IPS DF 6.9 (cell line): Measurements from ENCODE around the gene CHKB.
"Not testable (repeated sequence)": the region's sequence is repeated elsewhere in the genome, so short reads cannot be mapped to it uniquely, and the experiment has no call there.

ENCODE experiments used
- DNase-seq: peaks from one replicate; pipeline ENCODE4 v3.0.0-alpha.2; 2013; ENCODE audit warnings: low read depth, low spot score
- H3K27ac ChIP-seq: one replicate; pipeline ENCODE4 v1.5.1; 2013; ENCODE audit warnings: low read length, control low read depth
- H3K27me3 ChIP-seq: 2 replicates; pipeline ENCODE4 v1.6.1; 2013; ENCODE audit warnings: mild to moderate bottlenecking, low read length; ENCODE audit not compliant: control insufficient read depth, insufficient read depth
- H3K36me3 ChIP-seq: 2 replicates; pipeline ENCODE4 v1.6.1; 2013; ENCODE audit warnings: low read length; ENCODE audit not compliant: control insufficient read depth, insufficient read depth
- H3K4me1 ChIP-seq: 2 replicates; pipeline ENCODE4 v1.6.1; 2013; ENCODE audit warnings: low read length; ENCODE audit not compliant: control insufficient read depth, insufficient read depth
- H3K4me3 ChIP-seq: 2 replicates; pipeline ENCODE4 v1.5.1; 2013; ENCODE audit warnings: mild to moderate bottlenecking, low read length
- H3K9me3 ChIP-seq: 2 replicates; pipeline ENCODE4 v1.6.1; 2013; ENCODE audit warnings: low read length, inconsistent platforms; ENCODE audit not compliant: control insufficient read depth, insufficient read depth
- WGBS: extraction: QIAGEN DNeasy Blood & Tissue Kit; methylation state at CpG from one replicate; pipeline ENCODE4 v1.1.7; 2013; ENCODE audit warnings: mixed read lengths, missing lambda C conversion rate; ENCODE audit not compliant: insufficient read length, insufficient coverage; 5-methylcytosine and 5-hydroxymethylcytosine counted together

Gene CHKB

GRCh38 chr22:50624347-50625130 lies 41.9 kb upstream of the CHKB start:
- no peaks in the 10 kb centered on the region for H3K36me3 ChIP-seq
- H3K4me3 ChIP-seq, result no peak overlapping the region
- no peak overlapping the region for H3K27ac ChIP-seq
- H3K27me3 ChIP-seq, result no peaks in the 10 kb centered on the region; the same call in 1 of the 2 replicates
- H3K4me1 ChIP-seq, result peaks cover 7% of the 10 kb centered on the region
- H3K9me3 ChIP-seq, result no peaks in the 10 kb centered on the region
- no CpG with 5 or more reads among the region's 16 CpGs for WGBS
- no peak for DNase-seq

DNA sequence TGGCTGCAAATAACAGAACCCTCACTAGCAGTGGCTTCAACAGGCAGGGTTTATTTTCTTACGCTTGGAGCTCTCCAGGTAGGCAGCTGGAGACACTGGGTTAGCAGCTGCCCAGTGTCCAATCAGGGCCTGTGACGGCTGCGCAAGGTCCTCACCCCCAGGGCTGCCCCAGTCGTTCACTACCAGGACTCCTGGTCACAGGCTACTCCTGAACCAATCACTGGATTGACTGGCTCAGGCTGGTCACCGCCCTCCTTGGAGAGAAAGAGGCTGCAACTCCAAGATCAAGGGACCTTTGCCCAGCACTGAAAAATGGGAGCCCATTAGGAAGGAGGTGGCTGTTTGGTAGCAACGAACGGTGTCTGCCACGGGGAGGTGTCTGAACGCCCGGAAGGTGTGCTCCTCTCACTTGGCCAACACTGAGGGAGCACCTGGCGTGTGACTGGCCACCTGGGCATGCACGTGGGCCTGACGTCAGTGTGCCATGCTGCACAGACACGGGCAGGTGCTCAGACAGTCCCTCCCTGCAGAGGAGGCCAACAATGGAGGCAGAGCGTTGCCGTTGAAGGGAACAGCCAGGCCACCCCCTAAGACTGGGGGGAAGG lies 40.2 kb upstream of the CHKB start:
- no peaks in the 10 kb centered on the region for H3K36me3 ChIP-seq
- no peaks in the 10 kb centered on the region for H3K9me3 ChIP-seq
- no peak overlapping the region for H3K4me3 ChIP-seq
- no peak for DNase-seq
- no peaks in the 10 kb centered on the region for H3K27me3 ChIP-seq
- WGBS, result no CpG with 5 or more reads among the region's 16 CpGs
- peaks cover 2% of the 10 kb centered on the region for H3K4me1 ChIP-seq
- no peak overlapping the region for H3K27ac ChIP-seq

GRCh38 chr22:50621948-50622722 lies 39.5 kb upstream of the CHKB start:
- Histone ChIP-seq H3K4me1 (peaks cover 2% of the 10 kb centered on the region), H3K9me3 (no peaks in the 10 kb centered on the region), H3K36me3 (no peaks in the 10 kb centered on the region), H3K4me3 (no peak overlapping the region), H3K27ac (no peak overlapping the region), H3K27me3 (no peaks in the 10 kb centered on the region)
- WGBS, result no CpG with 5 or more reads among the region's 18 CpGs
- no peak for DNase-seq

DNA sequence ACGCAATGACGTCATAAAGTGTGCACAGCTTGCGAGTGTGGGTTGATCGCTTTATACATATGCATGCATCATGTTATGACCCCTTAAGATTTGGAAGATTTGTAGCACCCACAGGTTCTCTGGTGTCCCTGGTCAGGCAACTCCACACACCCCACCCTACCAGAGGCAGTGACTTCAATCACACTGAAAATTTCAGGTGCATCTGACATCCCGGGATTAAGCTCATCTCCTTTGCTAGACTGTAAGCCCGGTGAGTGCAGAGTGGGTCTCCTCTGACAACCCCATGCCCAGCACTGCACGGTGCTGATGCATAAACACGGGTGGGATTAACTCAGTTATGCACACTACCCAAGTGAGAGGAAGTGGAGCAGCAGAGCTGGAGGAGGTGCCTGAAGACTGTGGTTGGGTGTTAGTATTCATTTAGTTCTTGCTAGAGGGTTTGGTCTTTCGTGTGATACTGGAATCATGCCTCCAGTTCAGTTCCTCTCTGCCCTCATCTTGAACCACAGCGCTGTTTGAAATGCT lies 38.8 kb upstream of the CHKB start:
- H3K27ac ChIP-seq, result no peak overlapping the region

GRCh38 chr22:50620593-50621355 lies 38.1 kb upstream of the CHKB start:
- H3K4me1 ChIP-seq, result peaks cover 2% of the 10 kb centered on the region; the same call in 1 of the 2 replicates
- WGBS, result no CpG with 5 or more reads among the region's 25 CpGs
- no peak overlapping the region for H3K27ac ChIP-seq
- no peak overlapping the region; the same call in 1 of the 2 replicates for H3K4me3 ChIP-seq
- H3K36me3 ChIP-seq, result no peaks in the 10 kb centered on the region
- no peaks in the 10 kb centered on the region for H3K27me3 ChIP-seq
- no peaks in the 10 kb centered on the region for H3K9me3 ChIP-seq
- DNase-seq, result no peak

More for the DNA sequence above, 38.8 kb upstream of the CHKB start:
- Histone ChIP-seq H3K9me3 (no peaks in the 10 kb centered on the region), H3K27me3 (no peaks in the 10 kb centered on the region), H3K4me1 (peaks cover 2% of the 10 kb centered on the region; the same call in 1 of the 2 replicates), H3K36me3 (no peaks in the 10 kb centered on the region), H3K4me3 (no peak overlapping the region)
- DNase-seq, result no peak
- WGBS, result no CpG with 5 or more reads among the region's 10 CpGs

GRCh38 chr22:50614296-50614695 lies 31.6 kb upstream of the CHKB start:
- H3K27ac ChIP-seq, H3K27me3 ChIP-seq, H3K9me3 ChIP-seq, H3K36me3 ChIP-seq, H3K4me1 ChIP-seq, H3K4me3 ChIP-seq, DNase-seq: not testable (repeated sequence)
- no CpG with 5 or more reads among the region's 3 CpGs for WGBS

DNA sequence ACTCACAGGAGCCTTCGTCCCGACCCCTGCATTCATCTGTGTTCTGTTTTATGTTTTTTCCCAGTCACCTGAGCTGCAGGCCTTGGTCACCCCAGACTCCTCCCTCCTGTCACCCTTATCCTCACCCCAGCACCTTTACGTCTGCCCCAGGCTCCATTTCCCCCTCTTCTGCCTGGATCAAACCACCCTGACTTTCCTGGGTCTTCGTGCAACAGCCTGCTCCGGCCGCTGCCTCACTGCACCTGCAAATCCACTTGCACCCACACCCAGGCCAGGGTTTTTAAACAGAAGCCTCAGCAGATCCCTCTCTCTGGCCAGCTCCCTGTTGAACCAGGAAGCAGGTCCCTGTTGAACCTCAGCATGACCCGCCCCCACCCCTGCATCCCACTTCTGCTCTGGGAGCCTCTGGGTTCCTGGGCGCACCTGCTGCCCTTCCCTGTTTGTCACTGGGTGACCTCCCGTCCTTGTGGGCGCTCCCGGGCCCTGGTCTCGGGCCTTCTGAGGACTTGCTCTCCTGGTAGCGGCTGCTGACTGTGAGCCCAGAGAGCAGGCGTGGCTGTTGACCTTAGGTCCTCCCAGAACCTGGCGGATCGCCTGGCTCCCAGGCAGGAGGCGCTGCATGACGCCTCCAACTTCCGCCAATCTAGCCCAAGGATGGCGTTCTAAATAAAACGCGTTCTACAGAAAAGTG lies 30.8 kb upstream of the CHKB start:
- H3K36me3 ChIP-seq, result no peaks in the 10 kb centered on the region
- H3K27me3 ChIP-seq, result no peaks in the 10 kb centered on the region
- no peak overlapping the region for H3K27ac ChIP-seq
- WGBS, result no CpG with 5 or more reads among the region's 22 CpGs
- H3K9me3 ChIP-seq, result no peaks in the 10 kb centered on the region
- no peak for DNase-seq
- H3K4me1 ChIP-seq, result 0 out of 2 replicates have a peak, but pooled peaks cover 3% of the 10 kb centered on the region
- no peak overlapping the region for H3K4me3 ChIP-seq

GRCh38 chr22:50612528-50613221 lies 30.0 kb upstream of the CHKB start:
- DNase-seq, result no peak
- no peaks in the 10 kb centered on the region for H3K36me3 ChIP-seq
- H3K9me3 ChIP-seq, result no peaks in the 10 kb centered on the region
- H3K27ac ChIP-seq, result no peak overlapping the region
- WGBS, result no CpG with 5 or more reads among the region's 31 CpGs
- no peaks in the 10 kb centered on the region for H3K27me3 ChIP-seq
- H3K4me3 ChIP-seq, result no peak overlapping the region
- 0 out of 2 replicates have a peak, but pooled peaks cover 3% of the 10 kb centered on the region for H3K4me1 ChIP-seq

GRCh38 chr22:50612168-50612527 lies 29.5 kb upstream of the CHKB start:
- H3K27ac ChIP-seq, result no peak overlapping the region
- H3K27me3 ChIP-seq, result no peaks in the 10 kb centered on the region
- 0 out of 2 replicates have a peak, but pooled peaks cover 3% of the 10 kb centered on the region for H3K4me1 ChIP-seq
- H3K4me3 ChIP-seq, result no peak overlapping the region
- DNase-seq, result no peak
- WGBS, result no CpG with 5 or more reads among the region's 6 CpGs
- H3K9me3 ChIP-seq, result no peaks in the 10 kb centered on the region
- no peaks in the 10 kb centered on the region for H3K36me3 ChIP-seq
